H1 (cell line): ENCODE measurements around the gene PLCL1. TPM values are rescaled to one million over a fixed set of nuclear protein-coding genes. Genes with fewer than 3 reads are reported as not detected.

Experiments
- CHD2 ChIP-seq: IDR thresholded peaks from 2 replicates; pipeline ENCODE4 v1.6.1; 2012; ENCODE audit warnings: low read length, improper control_type of control experiment
- RNF2 ChIP-seq: fragments of 200-900, 300-1000 bp; sonication (generic); IDR thresholded peaks from 2 replicates; pipeline ENCODE4 v1.7.1; 2016; ENCODE audit warnings: borderline replicate concordance, low read depth, mild to moderate bottlenecking, antibody characterized with exemption, low read length; ENCODE audit not compliant: poor library complexity, severe bottlenecking; ENCODE audit errors: missing control alignments
- polyA plus RNA-seq, 7 experiments: library from polyadenylated mRNA; depleted of rRNA in 3 of 7; stranded (reverse) in 5 of 7; unstranded in 2 of 7; fragments of >200 nt in 5 of 7; fragments of 200-250 nt in 2 of 7; gene quantifications; 1 replicate in 5 of 7; 2 replicates in 1 of 7; 4 replicates in 1 of 7; pipeline versions ENCODE4 v1.2.1 to v1.2.3, GENCODE V29; 2011 to 2013; ENCODE audit warnings: missing spikeins in 2 of 7, mixed read lengths in 2 of 7
- total RNA-seq: library from RNA; stranded (reverse); fragmentation: NEBNext Ultra II Directional; extraction: Animal tissue kit (Norgen Biotek cat#: 25700); gene quantifications from 2 replicates; pipeline ENCODE4 v1.2.1, GENCODE V29; 2021
- TF ChIP-seq, protein P1 (sequence below): fragments of 300-600 bp; sonication (generic); IDR thresholded peaks from 2 replicates; pipeline ENCODE4 v1.7.1; 2012; ENCODE audit warnings: low read length, moderate library complexity, mild to moderate bottlenecking, inconsistent platforms; ENCODE audit not compliant: insufficient replicate concordance
- TF ChIP-seq, protein P2 (sequence below): IDR thresholded peaks from 2 replicates; pipeline ENCODE4 v1.6.1; 2012; ENCODE audit warnings: low read length, inconsistent platforms

Gene PLCL1
- total and polyA plus RNA-seq, 2 of the 8 experiments (the other 6 are each of a cell fraction or from before 2014, with no cell fraction given) = not detected

DNA sequence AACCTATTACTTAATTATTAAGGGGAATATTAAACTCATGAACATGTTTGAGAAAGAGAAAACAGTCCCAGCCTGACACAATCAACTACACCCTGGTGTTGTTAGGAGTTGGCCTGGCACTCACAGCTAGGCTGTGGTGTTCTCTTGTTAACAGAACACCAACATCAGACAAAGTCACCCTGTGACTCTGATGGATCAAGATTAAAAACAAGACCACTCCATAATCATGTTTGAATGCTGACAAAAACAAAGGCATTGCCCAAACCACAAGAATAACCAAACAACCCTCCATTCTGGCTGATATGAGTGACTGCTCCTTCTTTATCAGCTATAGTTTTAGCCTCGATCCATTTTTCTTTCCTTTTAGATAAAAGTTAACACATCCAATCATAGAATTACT lies 22.3 kb upstream of the PLCL1 start (continued):
- TF ChIP-seq, protein P1, sequence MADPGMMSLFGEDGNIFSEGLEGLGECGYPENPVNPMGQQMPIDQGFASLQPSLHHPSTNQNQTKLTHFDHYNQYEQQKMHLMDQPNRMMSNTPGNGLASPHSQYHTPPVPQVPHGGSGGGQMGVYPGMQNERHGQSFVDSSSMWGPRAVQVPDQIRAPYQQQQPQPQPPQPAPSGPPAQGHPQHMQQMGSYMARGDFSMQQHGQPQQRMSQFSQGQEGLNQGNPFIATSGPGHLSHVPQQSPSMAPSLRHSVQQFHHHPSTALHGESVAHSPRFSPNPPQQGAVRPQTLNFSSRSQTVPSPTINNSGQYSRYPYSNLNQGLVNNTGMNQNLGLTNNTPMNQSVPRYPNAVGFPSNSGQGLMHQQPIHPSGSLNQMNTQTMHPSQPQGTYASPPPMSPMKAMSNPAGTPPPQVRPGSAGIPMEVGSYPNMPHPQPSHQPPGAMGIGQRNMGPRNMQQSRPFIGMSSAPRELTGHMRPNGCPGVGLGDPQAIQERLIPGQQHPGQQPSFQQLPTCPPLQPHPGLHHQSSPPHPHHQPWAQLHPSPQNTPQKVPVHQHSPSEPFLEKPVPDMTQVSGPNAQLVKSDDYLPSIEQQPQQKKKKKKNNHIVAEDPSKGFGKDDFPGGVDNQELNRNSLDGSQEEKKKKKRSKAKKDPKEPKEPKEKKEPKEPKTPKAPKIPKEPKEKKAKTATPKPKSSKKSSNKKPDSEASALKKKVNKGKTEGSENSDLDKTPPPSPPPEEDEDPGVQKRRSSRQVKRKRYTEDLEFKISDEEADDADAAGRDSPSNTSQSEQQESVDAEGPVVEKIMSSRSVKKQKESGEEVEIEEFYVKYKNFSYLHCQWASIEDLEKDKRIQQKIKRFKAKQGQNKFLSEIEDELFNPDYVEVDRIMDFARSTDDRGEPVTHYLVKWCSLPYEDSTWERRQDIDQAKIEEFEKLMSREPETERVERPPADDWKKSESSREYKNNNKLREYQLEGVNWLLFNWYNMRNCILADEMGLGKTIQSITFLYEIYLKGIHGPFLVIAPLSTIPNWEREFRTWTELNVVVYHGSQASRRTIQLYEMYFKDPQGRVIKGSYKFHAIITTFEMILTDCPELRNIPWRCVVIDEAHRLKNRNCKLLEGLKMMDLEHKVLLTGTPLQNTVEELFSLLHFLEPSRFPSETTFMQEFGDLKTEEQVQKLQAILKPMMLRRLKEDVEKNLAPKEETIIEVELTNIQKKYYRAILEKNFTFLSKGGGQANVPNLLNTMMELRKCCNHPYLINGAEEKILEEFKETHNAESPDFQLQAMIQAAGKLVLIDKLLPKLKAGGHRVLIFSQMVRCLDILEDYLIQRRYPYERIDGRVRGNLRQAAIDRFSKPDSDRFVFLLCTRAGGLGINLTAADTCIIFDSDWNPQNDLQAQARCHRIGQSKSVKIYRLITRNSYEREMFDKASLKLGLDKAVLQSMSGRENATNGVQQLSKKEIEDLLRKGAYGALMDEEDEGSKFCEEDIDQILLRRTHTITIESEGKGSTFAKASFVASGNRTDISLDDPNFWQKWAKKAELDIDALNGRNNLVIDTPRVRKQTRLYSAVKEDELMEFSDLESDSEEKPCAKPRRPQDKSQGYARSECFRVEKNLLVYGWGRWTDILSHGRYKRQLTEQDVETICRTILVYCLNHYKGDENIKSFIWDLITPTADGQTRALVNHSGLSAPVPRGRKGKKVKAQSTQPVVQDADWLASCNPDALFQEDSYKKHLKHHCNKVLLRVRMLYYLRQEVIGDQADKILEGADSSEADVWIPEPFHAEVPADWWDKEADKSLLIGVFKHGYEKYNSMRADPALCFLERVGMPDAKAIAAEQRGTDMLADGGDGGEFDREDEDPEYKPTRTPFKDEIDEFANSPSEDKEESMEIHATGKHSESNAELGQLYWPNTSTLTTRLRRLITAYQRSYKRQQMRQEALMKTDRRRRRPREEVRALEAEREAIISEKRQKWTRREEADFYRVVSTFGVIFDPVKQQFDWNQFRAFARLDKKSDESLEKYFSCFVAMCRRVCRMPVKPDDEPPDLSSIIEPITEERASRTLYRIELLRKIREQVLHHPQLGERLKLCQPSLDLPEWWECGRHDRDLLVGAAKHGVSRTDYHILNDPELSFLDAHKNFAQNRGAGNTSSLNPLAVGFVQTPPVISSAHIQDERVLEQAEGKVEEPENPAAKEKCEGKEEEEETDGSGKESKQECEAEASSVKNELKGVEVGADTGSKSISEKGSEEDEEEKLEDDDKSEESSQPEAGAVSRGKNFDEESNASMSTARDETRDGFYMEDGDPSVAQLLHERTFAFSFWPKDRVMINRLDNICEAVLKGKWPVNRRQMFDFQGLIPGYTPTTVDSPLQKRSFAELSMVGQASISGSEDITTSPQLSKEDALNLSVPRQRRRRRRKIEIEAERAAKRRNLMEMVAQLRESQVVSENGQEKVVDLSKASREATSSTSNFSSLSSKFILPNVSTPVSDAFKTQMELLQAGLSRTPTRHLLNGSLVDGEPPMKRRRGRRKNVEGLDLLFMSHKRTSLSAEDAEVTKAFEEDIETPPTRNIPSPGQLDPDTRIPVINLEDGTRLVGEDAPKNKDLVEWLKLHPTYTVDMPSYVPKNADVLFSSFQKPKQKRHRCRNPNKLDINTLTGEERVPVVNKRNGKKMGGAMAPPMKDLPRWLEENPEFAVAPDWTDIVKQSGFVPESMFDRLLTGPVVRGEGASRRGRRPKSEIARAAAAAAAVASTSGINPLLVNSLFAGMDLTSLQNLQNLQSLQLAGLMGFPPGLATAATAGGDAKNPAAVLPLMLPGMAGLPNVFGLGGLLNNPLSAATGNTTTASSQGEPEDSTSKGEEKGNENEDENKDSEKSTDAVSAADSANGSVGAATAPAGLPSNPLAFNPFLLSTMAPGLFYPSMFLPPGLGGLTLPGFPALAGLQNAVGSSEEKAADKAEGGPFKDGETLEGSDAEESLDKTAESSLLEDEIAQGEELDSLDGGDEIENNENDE = no peak
- TF ChIP-seq CHD2 = no peak
- TF ChIP-seq, protein P2, sequence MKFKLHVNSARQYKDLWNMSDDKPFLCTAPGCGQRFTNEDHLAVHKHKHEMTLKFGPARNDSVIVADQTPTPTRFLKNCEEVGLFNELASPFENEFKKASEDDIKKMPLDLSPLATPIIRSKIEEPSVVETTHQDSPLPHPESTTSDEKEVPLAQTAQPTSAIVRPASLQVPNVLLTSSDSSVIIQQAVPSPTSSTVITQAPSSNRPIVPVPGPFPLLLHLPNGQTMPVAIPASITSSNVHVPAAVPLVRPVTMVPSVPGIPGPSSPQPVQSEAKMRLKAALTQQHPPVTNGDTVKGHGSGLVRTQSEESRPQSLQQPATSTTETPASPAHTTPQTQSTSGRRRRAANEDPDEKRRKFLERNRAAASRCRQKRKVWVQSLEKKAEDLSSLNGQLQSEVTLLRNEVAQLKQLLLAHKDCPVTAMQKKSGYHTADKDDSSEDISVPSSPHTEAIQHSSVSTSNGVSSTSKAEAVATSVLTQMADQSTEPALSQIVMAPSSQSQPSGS = no peak
- no peak for TF ChIP-seq RNF2
- TF ChIP-seq, all 59 proteins: peak for 0
